Fibroblast of lung (primary cell): ENCODE measurements around the gene GARIN1A. TPM values are rescaled to one million over a fixed set of nuclear protein-coding genes. Genes with fewer than 3 reads are reported as not detected.

ENCODE experiments used
- DNase-seq, 2 donors: peaks; one replicate each; pipeline versions ENCODE4 v3.0.0 to v3.0.0-alpha.2; 2010; ENCODE audit warnings: low read depth in 2 of 2
- H2AFZ ChIP-seq: 2 replicates; pipeline ENCODE4 v1.5.1; 2012; ENCODE audit warnings: low read length, control low read depth, inconsistent platforms
- H3K27ac ChIP-seq: 2 replicates; pipeline ENCODE4 v1.5.1; 2011; ENCODE audit warnings: low read length, control low read depth; ENCODE audit not compliant: insufficient read depth
- H3K27me3 ChIP-seq: 2 replicates; pipeline ENCODE4 v1.5.1; 2011; ENCODE audit warnings: mild to moderate bottlenecking, low read length; ENCODE audit not compliant: control insufficient read depth, insufficient read depth
- H3K36me3 ChIP-seq: 2 replicates; pipeline ENCODE4 v1.5.1; 2011; ENCODE audit warnings: low read length; ENCODE audit not compliant: control insufficient read depth, insufficient read depth
- H3K4me1 ChIP-seq: 2 replicates; pipeline ENCODE4 v1.5.1; 2011; ENCODE audit warnings: low read length; ENCODE audit not compliant: control insufficient read depth, insufficient read depth; ENCODE audit errors: extremely low read depth
- H3K4me2 ChIP-seq: 2 replicates; pipeline ENCODE4 v1.5.1; 2011; ENCODE audit warnings: low read length, control low read depth; ENCODE audit not compliant: insufficient read depth; ENCODE audit errors: extremely low read depth
- H3K4me3 ChIP-seq, 4 experiments: fragments of 200-600 bp in 1 of 4; sonication (generic) in 1 of 4; replicated peaks in 1 of 4; 2 replicates each; pipeline ENCODE4 v1.5.1; 2011 to 2016; ENCODE audit warnings: low read length in 4 of 4, low read depth in 3 of 4, mild to moderate bottlenecking in 3 of 4, control low read depth in 2 of 4, inconsistent platforms in 1 of 4, mixed read lengths in 1 of 4; ENCODE audit not compliant: insufficient read depth in 1 of 4; ENCODE audit errors: control extremely low read depth in 1 of 4
- H3K79me2 ChIP-seq: 2 replicates; pipeline ENCODE4 v1.5.1; 2012; ENCODE audit warnings: mild to moderate bottlenecking, low read length, inconsistent platforms; ENCODE audit not compliant: control insufficient read depth, insufficient read depth
- H3K9ac ChIP-seq: 2 replicates; pipeline ENCODE4 v1.5.1; 2011; ENCODE audit warnings: mild to moderate bottlenecking, low read length, control low read depth; ENCODE audit not compliant: insufficient read depth
- H3K9me3 ChIP-seq: 2 replicates; pipeline ENCODE4 v1.5.1; 2012; ENCODE audit warnings: low read depth, low read length; ENCODE audit not compliant: control insufficient read depth, insufficient read depth
- H4K20me1 ChIP-seq: 2 replicates; pipeline ENCODE4 v1.5.1; 2011; ENCODE audit warnings: low read length; ENCODE audit not compliant: control insufficient read depth, insufficient read depth; ENCODE audit errors: extremely low read depth
- CTCF ChIP-seq, 2 donors: IDR thresholded peaks in 1 of 2; conservative IDR thresholded peaks in 1 of 2; 1 replicate in 1 of 2; 2 replicates in 1 of 2; pipeline ENCODE4 v1.5.1; 2011 to 2012; ENCODE audit warnings: low read length in 2 of 2, control low read depth in 1 of 2, inconsistent platforms in 1 of 2, low read depth in 1 of 2, mild to moderate bottlenecking in 1 of 2
- EZH2 ChIP-seq: IDR thresholded peaks from 2 replicates; pipeline ENCODE4 v1.5.1; 2012; ENCODE audit warnings: low read length, control low read depth, mild to moderate bottlenecking; ENCODE audit errors: missing control alignments
- polyA plus RNA-seq, 2 donors: library from polyadenylated mRNA; depleted of rRNA in 1 of 2; stranded (reverse) in 1 of 2; unstranded in 1 of 2; fragments of >200 nt; gene quantifications; 2 replicates each; pipeline ENCODE4 v1.2.1, GENCODE V29; 2011 to 2012; ENCODE audit warnings: missing spikeins in 1 of 2
- total RNA-seq: library from RNA; depleted of rRNA; stranded (reverse); fragments of >200 nt; gene quantifications from 2 replicates; pipeline ENCODE4 v1.2.1, GENCODE V29; 2014

GARIN1A gene
- total and polyA plus RNA-seq, 2 donors (not counting 1 experiment from before 2014, with no cell fraction given): 0.52 to 1.5 TPM

DNA sequence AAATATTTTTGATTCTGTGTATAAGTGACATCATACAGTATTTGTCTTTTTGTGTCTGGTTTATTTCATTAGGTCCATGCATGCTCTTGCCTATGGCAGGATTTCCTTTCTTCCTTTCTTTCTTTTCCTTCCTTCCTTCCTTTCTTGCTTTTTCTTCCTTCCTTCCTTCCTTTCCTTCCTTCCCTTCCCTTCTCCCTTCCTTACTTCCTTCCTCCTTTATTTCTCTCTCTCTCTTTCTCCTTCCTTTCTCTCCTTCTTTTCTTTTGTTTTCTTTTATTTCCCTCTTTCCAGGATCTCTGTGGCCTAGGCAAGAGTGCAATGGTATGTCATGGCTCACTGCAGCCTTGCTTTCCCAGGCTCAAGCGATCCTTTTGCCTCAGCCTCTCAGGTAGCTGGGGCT, 35.7 kb downstream of the GARIN1A start:
- Histone ChIP-seq H2AFZ (no peak overlapping the region), H3K4me3 (no peak overlapping the region), H3K27ac (no peak overlapping the region), H3K9ac (no peak overlapping the region), H3K4me1 (no peaks in the 10 kb centered on the region), H3K79me2 (no peaks in the 10 kb centered on the region), H3K27me3 (no peaks in the 10 kb centered on the region), H3K9me3 (no peaks in the 10 kb centered on the region), H4K20me1 (no peaks in the 10 kb centered on the region), H3K4me2 (no peak overlapping the region), H3K36me3 (no peaks in the 10 kb centered on the region)
- no peak for DNase-seq
- TF ChIP-seq EZH2: no peak
- no peak for TF ChIP-seq CTCF (conservative IDR thresholded peaks at IDR 0.05 in 1 of 2, IDR thresholded peaks at IDR 0.05 in 1 of 2; ENCODE audit: low read depth in 1 of 2, low read length in 2 of 2)

GRCh38 chr7:128708235-128708634, 36.1 kb downstream of the GARIN1A start:
- no peaks in the 10 kb centered on the region for H3K4me1 ChIP-seq
- H3K36me3 ChIP-seq: no peaks in the 10 kb centered on the region
- H3K4me2 ChIP-seq: no peak overlapping the region
- no peaks in the 10 kb centered on the region for H4K20me1 ChIP-seq
- H3K9ac ChIP-seq: no peak overlapping the region
- TF ChIP-seq CTCF (conservative IDR thresholded peaks at IDR 0.05 in 1 of 2, IDR thresholded peaks at IDR 0.05 in 1 of 2; ENCODE audit: low read depth in 1 of 2, low read length in 2 of 2) (no peak), EZH2 (no peak)
- H3K4me3 ChIP-seq: no peak overlapping the region
- no peaks in the 10 kb centered on the region for H3K9me3 ChIP-seq
- DNase-seq: no peak
- no peaks in the 10 kb centered on the region for H3K27me3 ChIP-seq
- H2AFZ ChIP-seq: no peak overlapping the region
- no peak overlapping the region for H3K27ac ChIP-seq
- H3K79me2 ChIP-seq: no peaks in the 10 kb centered on the region

GRCh38 chr7:128708824-128709223, 36.7 kb downstream of the GARIN1A start:
- DNase-seq: no peak
- H2AFZ ChIP-seq: no peak overlapping the region
- no peaks in the 10 kb centered on the region for H3K9me3 ChIP-seq
- H3K4me3 ChIP-seq: no peak overlapping the region
- H3K27me3 ChIP-seq: no peaks in the 10 kb centered on the region
- H4K20me1 ChIP-seq: no peaks in the 10 kb centered on the region
- TF ChIP-seq CTCF (conservative IDR thresholded peaks at IDR 0.05 in 1 of 2, IDR thresholded peaks at IDR 0.05 in 1 of 2; ENCODE audit: low read depth in 1 of 2, low read length in 2 of 2) (no peak), EZH2 (no peak)
- no peak overlapping the region for H3K27ac ChIP-seq
- no peaks in the 10 kb centered on the region for H3K36me3 ChIP-seq
- H3K4me1 ChIP-seq: no peaks in the 10 kb centered on the region
- no peaks in the 10 kb centered on the region for H3K79me2 ChIP-seq
- no peak overlapping the region for H3K4me2 ChIP-seq
- H3K9ac ChIP-seq: no peak overlapping the region
